GM21723 (cell line): ENCODE results near the gene SP3.
"Not testable (repeated sequence)": the region's sequence is repeated elsewhere in the genome, so short reads cannot be mapped to it uniquely, and the experiment has no call there.

Source experiments
- ATAC-seq: cut with Tn5 transposase; IDR thresholded peaks from one replicate; pipeline ENCODE4 v1.9.1; 2021; ENCODE audit warnings: mild to moderate bottlenecking, moderate library complexity; ENCODE audit not compliant: unreplicated experiment

SP3 gene

GRCh38 chr2:173896755-173897154 lies 68.4 kb downstream of the SP3 start:
- no peak for ATAC-seq

GRCh38 chr2:173892341-173892740 lies 72.8 kb downstream of the SP3 start:
- no peak for ATAC-seq

GRCh38 chr2:173891315-173892037 lies 73.7 kb downstream of the SP3 start:
- no peak for ATAC-seq

GRCh38 chr2:173889464-173889863 lies 75.7 kb downstream of the SP3 start:
- not testable (repeated sequence) for ATAC-seq

GRCh38 chr2:173886613-173887012 lies 78.6 kb downstream of the SP3 start:
- ATAC-seq, result no peak

- ATAC-seq, result no peak
These were observed 81.0 kb downstream of the SP3 start for GRCh38 chr2:173884025-173884802.

GRCh38 chr2:173881886-173882285 lies 83.3 kb downstream of the SP3 start:
- no peak for ATAC-seq

GRCh38 chr2:173881461-173881860 lies 83.7 kb downstream of the SP3 start:
- no peak for ATAC-seq

- ATAC-seq, result no peak
These were observed 84.6 kb downstream of the SP3 start for GRCh38 chr2:173880561-173880960.

GRCh38 chr2:173876833-173877413 lies 88.2 kb downstream of the SP3 start:
- ATAC-seq, result no peak

- ATAC-seq, result peak; percentile 91
These were observed 90.3 kb downstream of the SP3 start for GRCh38 chr2:173874894-173875237.

- peak; percentile 45 for ATAC-seq
These were observed 90.9 kb downstream of the SP3 start for GRCh38 chr2:173874003-173874893.

GRCh38 chr2:173872714-173873113 lies 92.5 kb downstream of the SP3 start:
- ATAC-seq, result no peak

GRCh38 chr2:173869244-173870229 lies 95.6 kb downstream of the SP3 start:
- ATAC-seq, result no peak

GRCh38 chr2:173868406-173868805 lies 96.8 kb downstream of the SP3 start:
- no peak for ATAC-seq

GRCh38 chr2:173866874-173867618 lies 98.1 kb downstream of the SP3 start:
- no peak for ATAC-seq

GRCh38 chr2:173865971-173866873 lies 99.0 kb downstream of the SP3 start:
- ATAC-seq, result no peak

GRCh38 chr2:173862612-173863217 lies 102.5 kb downstream of the SP3 start:
- ATAC-seq, result no peak
